ENCODE data around the gene TH.

DNA sequence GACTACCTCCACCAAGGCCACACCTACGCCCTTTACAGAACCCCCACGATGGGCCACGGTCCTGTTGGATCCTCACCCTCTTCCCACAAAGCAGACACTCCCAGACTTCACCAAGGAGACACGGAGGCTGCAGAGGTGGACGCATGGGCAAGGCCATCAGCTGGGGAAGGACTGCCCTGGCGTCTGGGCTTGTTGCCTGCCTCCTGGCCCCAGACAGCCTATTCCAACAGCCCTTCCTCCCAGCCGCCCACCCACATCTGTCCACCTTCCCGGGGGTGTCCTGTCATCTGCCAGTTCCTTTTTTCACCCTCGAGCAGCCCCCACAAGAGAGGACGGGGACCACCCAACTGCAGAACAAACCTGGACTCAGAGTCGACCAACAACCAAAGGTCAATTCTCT is 28.9 kb upstream of the TH start:
- TF ChIP-seq, protein P1, sequence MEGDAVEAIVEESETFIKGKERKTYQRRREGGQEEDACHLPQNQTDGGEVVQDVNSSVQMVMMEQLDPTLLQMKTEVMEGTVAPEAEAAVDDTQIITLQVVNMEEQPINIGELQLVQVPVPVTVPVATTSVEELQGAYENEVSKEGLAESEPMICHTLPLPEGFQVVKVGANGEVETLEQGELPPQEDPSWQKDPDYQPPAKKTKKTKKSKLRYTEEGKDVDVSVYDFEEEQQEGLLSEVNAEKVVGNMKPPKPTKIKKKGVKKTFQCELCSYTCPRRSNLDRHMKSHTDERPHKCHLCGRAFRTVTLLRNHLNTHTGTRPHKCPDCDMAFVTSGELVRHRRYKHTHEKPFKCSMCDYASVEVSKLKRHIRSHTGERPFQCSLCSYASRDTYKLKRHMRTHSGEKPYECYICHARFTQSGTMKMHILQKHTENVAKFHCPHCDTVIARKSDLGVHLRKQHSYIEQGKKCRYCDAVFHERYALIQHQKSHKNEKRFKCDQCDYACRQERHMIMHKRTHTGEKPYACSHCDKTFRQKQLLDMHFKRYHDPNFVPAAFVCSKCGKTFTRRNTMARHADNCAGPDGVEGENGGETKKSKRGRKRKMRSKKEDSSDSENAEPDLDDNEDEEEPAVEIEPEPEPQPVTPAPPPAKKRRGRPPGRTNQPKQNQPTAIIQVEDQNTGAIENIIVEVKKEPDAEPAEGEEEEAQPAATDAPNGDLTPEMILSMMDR (conservative IDR thresholded peaks at IDR 0.05; ENCODE audit: low read depth, low read length), result no peak
- TF ChIP-seq POLR2A (IDR thresholded peaks at IDR 0.05; ENCODE audit: low read depth, low read length) (no peak), MXI1 (IDR thresholded peaks at IDR 0.05; ENCODE audit: borderline replicate concordance, low read depth, low read length) (no peak), RCOR1 (IDR thresholded peaks at IDR 0.05; ENCODE audit: insufficient replicate concordance, low read length) (no peak), CEBPB (IDR thresholded peaks at IDR 0.05; ENCODE audit: low read depth, low read length) (no peak), MAZ (IDR thresholded peaks at IDR 0.05; ENCODE audit: borderline replicate concordance, low read depth, low read length) (no peak)
